ENCODE data around the gene EPB42.
"Not testable (repeated sequence)": the region's sequence is repeated elsewhere in the genome, so short reads cannot be mapped to it uniquely, and the experiment has no call there.

The EPB42 gene

DNA sequence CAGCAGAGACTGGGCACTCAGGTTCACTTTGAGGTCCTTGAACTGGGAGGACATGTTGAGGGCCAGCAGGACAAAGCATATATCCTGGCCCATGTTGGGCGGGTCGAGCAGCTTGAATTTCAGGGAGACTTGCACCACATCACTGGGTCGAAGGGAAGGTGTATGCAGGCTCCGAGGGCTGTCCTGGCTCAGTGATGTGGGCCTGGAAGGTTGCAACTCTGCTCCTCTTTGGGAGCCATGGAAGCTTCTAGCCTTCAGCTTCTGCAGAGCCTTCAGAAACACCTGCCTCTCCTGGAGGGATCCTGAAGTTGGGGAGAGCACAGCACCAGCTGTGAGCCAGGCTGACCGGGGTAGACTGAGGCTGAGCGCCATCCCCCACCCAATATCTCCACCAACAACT, 14.7 kb upstream of the EPB42 start:
- no peak for TF ChIP-seq CTCF (IDR thresholded peaks at IDR 0.05; ENCODE audit: control insufficient read depth, extremely low read depth, insufficient read depth)
- no peak overlapping the region for H3K4me3 ChIP-seq (ENCODE audit: low read depth, low read length)
- DNase-seq (ENCODE audit: low read depth), result no peak

DNA sequence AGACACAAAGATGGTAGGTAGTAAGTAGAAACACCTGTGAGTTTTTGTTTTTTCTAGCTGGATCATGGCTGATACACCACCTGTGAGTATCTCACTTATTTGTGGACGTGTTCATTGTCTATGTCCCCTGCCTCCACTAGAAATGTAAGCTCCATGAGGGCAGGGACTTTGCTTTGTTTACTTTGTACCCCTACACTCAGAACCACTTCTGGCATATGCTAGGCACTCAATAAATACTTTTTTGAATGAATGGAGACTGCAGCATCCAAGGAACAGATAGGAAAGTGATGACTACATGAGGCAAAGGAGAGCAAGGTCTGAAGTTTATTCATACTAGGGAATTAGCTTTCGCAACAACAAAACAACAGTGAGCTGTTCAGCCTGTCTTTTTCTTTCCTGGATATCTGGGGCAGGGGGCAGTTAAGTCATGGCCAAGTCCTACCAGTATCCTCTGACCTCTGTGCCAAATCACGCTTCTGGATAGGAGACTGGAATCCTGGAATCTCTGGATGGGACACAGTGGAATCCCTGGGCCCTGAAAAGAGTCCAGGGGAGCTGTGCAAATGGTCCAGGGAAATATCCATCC, 11.6 kb upstream of the EPB42 start:
- no peak for DNase-seq (ENCODE audit: low read depth)
- H3K4me3 ChIP-seq (ENCODE audit: low read depth, low read length), result no peak overlapping the region
- TF ChIP-seq CTCF (IDR thresholded peaks at IDR 0.05; ENCODE audit: control insufficient read depth, extremely low read depth, insufficient read depth), result no peak

DNA sequence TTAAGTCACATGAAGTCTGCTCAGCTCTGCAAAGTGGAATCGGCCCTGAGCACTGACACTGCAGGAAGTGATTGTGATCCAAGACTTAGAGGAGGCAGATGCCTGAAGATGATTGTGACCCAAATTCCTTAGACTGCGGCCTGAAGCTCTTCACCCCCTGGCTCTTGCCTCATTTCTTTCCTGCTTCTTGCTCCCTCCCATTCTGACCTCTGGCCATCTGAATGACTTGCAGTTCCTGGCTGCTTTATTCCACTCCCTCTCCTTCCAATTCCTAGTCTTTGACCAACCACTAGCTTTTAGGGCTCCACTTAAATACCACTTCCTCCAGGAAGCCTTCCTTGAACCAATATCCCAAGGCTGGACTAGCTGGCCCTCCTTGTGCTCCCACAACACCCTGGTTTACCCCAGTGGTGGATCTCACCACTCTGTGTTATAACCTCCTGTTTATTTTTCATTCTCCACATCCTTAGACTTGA, 9.9 kb upstream of the EPB42 start:
- DNase-seq (ENCODE audit: low read depth), result no peak
- H3K4me3 ChIP-seq (ENCODE audit: low read depth, low read length), result no peak overlapping the region
- TF ChIP-seq CTCF (IDR thresholded peaks at IDR 0.05; ENCODE audit: control insufficient read depth, extremely low read depth, insufficient read depth), result no peak

DNA sequence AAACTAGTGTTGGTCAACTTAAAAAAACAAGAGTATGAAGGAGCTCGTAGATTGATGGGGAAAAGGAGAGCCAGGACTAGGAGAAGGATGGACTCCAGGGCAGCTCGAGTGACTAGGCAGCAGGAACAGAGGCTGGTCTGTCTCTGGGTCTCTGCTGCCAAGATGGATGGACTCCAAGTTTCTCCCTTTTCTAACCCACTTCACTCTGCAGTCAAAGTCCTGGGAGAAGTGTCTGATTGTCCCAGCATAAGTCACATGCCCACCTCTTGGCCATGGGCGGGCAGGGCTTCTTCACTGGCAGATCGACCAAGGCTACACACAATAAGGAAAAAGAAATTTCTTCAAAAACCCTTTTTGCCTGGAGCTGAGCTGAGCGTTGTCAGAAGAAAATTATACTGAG, 9.2 kb upstream of the EPB42 start:
- no peak overlapping the region for H3K4me3 ChIP-seq (ENCODE audit: low read depth, low read length)
- TF ChIP-seq CTCF (IDR thresholded peaks at IDR 0.05; ENCODE audit: control insufficient read depth, extremely low read depth, insufficient read depth), result no peak
- no peak for DNase-seq (ENCODE audit: low read depth)

GRCh38 chr15:43226436-43227305, 5.9 kb upstream of the EPB42 start:
- no peak for DNase-seq (ENCODE audit: low read depth)
- H3K4me3 ChIP-seq (ENCODE audit: low read depth, low read length), result no peak overlapping the region
- no peak for TF ChIP-seq CTCF (IDR thresholded peaks at IDR 0.05; ENCODE audit: control insufficient read depth, extremely low read depth, insufficient read depth)

DNA sequence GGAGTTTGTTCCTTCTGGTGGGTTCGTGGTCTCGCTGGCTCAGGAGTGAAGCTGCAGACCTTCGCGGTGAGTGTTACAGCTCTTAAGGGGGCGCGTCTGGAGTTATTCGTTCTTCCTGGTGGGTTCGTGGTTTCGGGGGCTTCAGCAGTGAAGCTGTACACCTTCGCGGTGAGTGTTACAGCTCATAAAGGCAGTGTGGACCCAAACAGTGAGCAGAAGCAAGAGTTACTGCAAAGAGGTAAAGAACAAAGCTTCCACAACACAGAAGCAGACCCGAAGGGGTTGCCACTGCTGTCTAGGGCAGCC, 5.1 kb upstream of the EPB42 start:
- not testable (repeated sequence) for H3K4me3 ChIP-seq (ENCODE audit: low read depth, low read length); DNase-seq (ENCODE audit: low read depth)

DNA sequence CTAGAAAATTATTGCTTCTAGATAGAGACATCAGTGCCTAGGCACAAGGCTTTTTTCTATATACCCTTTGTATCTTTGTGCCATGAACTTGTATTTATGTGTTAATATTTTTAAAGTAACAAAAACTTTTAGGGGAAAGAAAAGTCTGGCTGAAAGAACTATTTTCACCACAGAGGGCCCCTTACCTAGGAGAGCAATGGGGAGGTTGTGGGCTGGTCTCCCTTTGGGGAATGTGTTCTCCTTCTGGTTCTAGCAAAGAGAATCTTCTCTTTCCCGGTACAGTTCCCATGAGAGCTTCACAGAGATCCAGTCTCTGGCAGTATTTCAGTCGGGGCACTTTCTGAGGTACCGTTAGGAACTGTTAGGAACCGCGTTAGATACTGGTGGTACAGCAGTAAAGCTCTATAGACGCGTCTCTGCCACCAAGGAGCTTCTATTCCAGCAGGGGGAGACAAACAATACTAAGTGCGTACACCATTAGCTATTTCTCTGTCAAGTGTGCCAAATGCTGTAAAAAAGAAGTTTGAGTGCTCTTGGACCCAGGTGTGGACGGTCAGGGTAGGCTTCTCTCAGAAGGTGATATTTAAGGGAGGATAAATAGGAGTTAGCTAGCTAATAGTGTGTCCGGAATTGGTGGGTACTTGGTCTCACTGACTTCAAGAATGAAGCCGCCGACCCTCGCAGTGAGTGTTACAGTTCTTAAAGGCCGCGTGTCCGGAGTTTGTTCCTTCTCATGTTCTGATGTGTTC, 4.6 kb upstream of the EPB42 start:
- peak; percentile 46 for DNase-seq (ENCODE audit: low read depth)
- peak; percentile 83 for TF ChIP-seq CTCF (IDR thresholded peaks at IDR 0.05; ENCODE audit: control insufficient read depth, extremely low read depth, insufficient read depth)
- H3K4me3 ChIP-seq (ENCODE audit: low read depth, low read length), result no peak overlapping the region
